IMR-90 (cell line): ENCODE data around the gene EPB41L4A. TPM values are rescaled to one million over a fixed set of nuclear protein-coding genes. Genes with fewer than 3 reads are reported as not detected.

Source experiments
- ATAC-seq: fragments of 200-7000 bp; cut with Tn5 transposase; 2 replicates; pipeline ENCODE4 v1.9.1; 2020; ENCODE audit warnings: low read depth, mild to moderate bottlenecking, moderate library complexity
- Bru-seq: library from RNA; stranded (reverse); fragments of 400-500 nt; gene quantifications from one replicate; lab custom pipeline; 2021; lab: Mats Ljungman, UMichigan
- BruChase-seq, 2 experiments: library from RNA; stranded (reverse); fragments of 400-500 nt; gene quantifications; one replicate each; lab custom pipeline; 2021; lab: Mats Ljungman, UMichigan
- BruUV-seq: library from RNA; stranded (reverse); fragments of 400-500 nt; replicated peaks from 2 replicates; lab custom pipeline; 2021; lab: Mats Ljungman, UMichigan
- CTCF ChIA-PET: fragments of 300-600 bp; formaldehyde crosslinking; extraction: SDS; loops from one replicate; lab custom pipeline; 2021; ENCODE audit warnings: antibody characterized with exemption; lab: Yijun Ruan, JAX
- POLR2A ChIA-PET: fragments of 300-600 bp; sonication (Branson Sonifier 250); formaldehyde crosslinking; loops from one replicate; lab custom pipeline; 2022; ENCODE audit warnings: antibody characterized with exemption; ENCODE audit not compliant: unreplicated experiment; lab: Charles Lee
- DNase-seq: peaks from one replicate; pipeline ENCODE4 v3.0.0; 2013
- H2AFZ ChIP-seq: replicated peaks from 2 replicates; pipeline ENCODE3; 2013; ENCODE audit warnings: low read length, mild to moderate bottlenecking; ENCODE audit not compliant: poor library complexity
- H2AK5ac ChIP-seq: 2 replicates; pipeline ENCODE4 v1.6.1; 2013; ENCODE audit warnings: low read depth, low read length, inconsistent platforms
- H2AK9ac ChIP-seq: replicated peaks from 2 replicates; pipeline ENCODE3; 2013; ENCODE audit warnings: mild to moderate bottlenecking, low read depth, low read length, moderate library complexity; ENCODE audit not compliant: poor library complexity
- H2BK120ac ChIP-seq: 2 replicates; pipeline ENCODE4 v1.6.1; 2013; ENCODE audit warnings: low read depth, low read length, inconsistent platforms
- H2BK15ac ChIP-seq: 3 replicates; pipeline ENCODE4 v1.6.1; 2013; ENCODE audit warnings: low read depth, low read length, inconsistent platforms
- H2BK20ac ChIP-seq: 2 replicates; pipeline ENCODE4 v1.6.1; 2013; ENCODE audit warnings: low read depth, mild to moderate bottlenecking, inconsistent platforms, low read length, moderate library complexity
- H2BK5ac ChIP-seq: 2 replicates; pipeline ENCODE4 v1.6.1; 2013; ENCODE audit warnings: mild to moderate bottlenecking, low read depth, low read length, inconsistent platforms; ENCODE audit not compliant: poor library complexity, severe bottlenecking
- H3K14ac ChIP-seq: replicated peaks from 2 replicates; pipeline ENCODE4 v1.6.1; 2013; ENCODE audit warnings: low read depth, low read length, inconsistent platforms
- H3K18ac ChIP-seq: 2 replicates; pipeline ENCODE4 v1.6.1; 2013; ENCODE audit warnings: low read depth, low read length, control low read depth
- H3K23ac ChIP-seq: 2 replicates; pipeline ENCODE4 v1.6.1; 2013; ENCODE audit warnings: low read depth, low read length, inconsistent platforms
- H3K27ac ChIP-seq: 2 replicates; pipeline ENCODE4 v1.5.1; 2013; ENCODE audit warnings: mild to moderate bottlenecking, control low read depth, low read length; ENCODE audit not compliant: insufficient read depth
- H3K27me3 ChIP-seq: 2 replicates; pipeline ENCODE4 v1.6.1; 2013; ENCODE audit warnings: low read length; ENCODE audit not compliant: control insufficient read depth, insufficient read depth
- H3K36me3 ChIP-seq: 2 replicates; pipeline ENCODE4 v1.6.1; 2013; ENCODE audit warnings: low read length, mixed read lengths; ENCODE audit not compliant: control insufficient read depth, insufficient read depth
- H3K4ac ChIP-seq: 2 replicates; pipeline ENCODE4 v1.6.1; 2013; ENCODE audit warnings: low read depth, low read length, inconsistent platforms
- H3K4me1 ChIP-seq: 2 replicates; pipeline ENCODE4 v1.6.1; 2013; ENCODE audit warnings: low read length, mixed read lengths; ENCODE audit not compliant: control insufficient read depth, insufficient read depth
- H3K4me2 ChIP-seq: 2 replicates; pipeline ENCODE4 v1.6.1; 2013; ENCODE audit warnings: low read depth, mild to moderate bottlenecking, control low read depth, low read length, moderate library complexity
- H3K4me3 ChIP-seq: 2 replicates; pipeline ENCODE4 v1.5.1; 2013; ENCODE audit warnings: low read depth, mild to moderate bottlenecking, control low read depth, low read length, moderate library complexity; ENCODE audit not compliant: insufficient read depth
- H3K56ac ChIP-seq: 2 replicates; pipeline ENCODE4 v1.6.1; 2013; ENCODE audit warnings: low read length, inconsistent platforms; ENCODE audit not compliant: insufficient read depth; ENCODE audit errors: extremely low read depth
- H3K79me1 ChIP-seq, 2 experiments: 2 replicates each; pipeline ENCODE4 v1.6.1; 2013; ENCODE audit warnings: low read length in 2 of 2, inconsistent platforms in 1 of 2, low read depth in 1 of 2
- H3K9ac ChIP-seq: 2 replicates; pipeline ENCODE4 v1.6.1; 2013; ENCODE audit warnings: low read depth, low read length, control low read depth
- H3K9me1 ChIP-seq: 2 replicates; pipeline ENCODE4 v1.6.1; 2013; ENCODE audit warnings: low read length, inconsistent platforms; ENCODE audit not compliant: insufficient read depth
- H3K9me3 ChIP-seq: 2 replicates; pipeline ENCODE4 v1.6.1; 2013; ENCODE audit warnings: low read length; ENCODE audit not compliant: control insufficient read depth, insufficient read depth
- H4K20me1 ChIP-seq: 2 replicates; pipeline ENCODE4 v1.6.1; 2013; ENCODE audit warnings: low read length, inconsistent platforms; ENCODE audit not compliant: insufficient read depth
- H4K5ac ChIP-seq: 2 replicates; pipeline ENCODE4 v1.6.1; 2013; ENCODE audit warnings: mild to moderate bottlenecking, low read depth, low read length, control low read depth
- H4K8ac ChIP-seq, 2 experiments: 2 replicates each; pipeline ENCODE4 v1.6.1; 2013; ENCODE audit warnings: low read depth in 2 of 2, low read length in 2 of 2, control low read depth in 1 of 2, inconsistent platforms in 1 of 2
- H4K91ac ChIP-seq: 2 replicates; pipeline ENCODE4 v1.6.1; 2013; ENCODE audit warnings: low read depth, low read length, inconsistent platforms; ENCODE audit not compliant: insufficient read depth
- BHLHE40 ChIP-seq: fragments of 150-350 bp; IDR thresholded peaks from 2 replicates; pipeline ENCODE4 v1.6.1; 2016; ENCODE audit warnings: mild to moderate bottlenecking, low read depth, low read length
- CEBPB ChIP-seq: IDR thresholded peaks from 2 replicates; pipeline ENCODE4 v1.6.1; 2012; ENCODE audit warnings: low read depth, low read length, improper control_type of control experiment
- CHD1 ChIP-seq: IDR thresholded peaks from 2 replicates; pipeline ENCODE4 v1.6.1; 2012; ENCODE audit warnings: low read depth, low read length, improper control_type of control experiment
- FOS ChIP-seq: fragments of 150-350 bp; IDR thresholded peaks from 2 replicates; pipeline ENCODE4 v1.6.1; 2016; ENCODE audit warnings: low read depth, low read length
- MAFK ChIP-seq: IDR thresholded peaks from 2 replicates; pipeline ENCODE4 v1.6.1; 2012; ENCODE audit warnings: low read depth, low read length, improper control_type of control experiment
- MXI1 ChIP-seq: IDR thresholded peaks from 2 replicates; pipeline ENCODE4 v1.6.1; 2012; ENCODE audit warnings: low read depth, mild to moderate bottlenecking, low read length, moderate library complexity, borderline replicate concordance
- NFE2L2 ChIP-seq: fragments of 150-350 bp; IDR thresholded peaks from 2 replicates; pipeline ENCODE4 v1.6.1; 2016; ENCODE audit warnings: low read depth, mild to moderate bottlenecking, low read length
- RAD21 ChIP-seq: IDR thresholded peaks from 2 replicates; pipeline ENCODE4 v1.6.1; 2012; ENCODE audit warnings: low read length, improper control_type of control experiment
- RCOR1 ChIP-seq: IDR thresholded peaks from 2 replicates; pipeline ENCODE4 v1.6.1; 2012; ENCODE audit warnings: mild to moderate bottlenecking, low read length, improper control_type of control experiment; ENCODE audit not compliant: insufficient replicate concordance
- RFX5 ChIP-seq: IDR thresholded peaks from 2 replicates; pipeline ENCODE4 v1.8.0; 2012; ENCODE audit warnings: low read depth, mild to moderate bottlenecking, low read length, moderate library complexity
- SMC3 ChIP-seq: fragments of 150-350 bp; IDR thresholded peaks from 2 replicates; pipeline ENCODE4 v1.6.1; 2016; ENCODE audit warnings: low read depth, mild to moderate bottlenecking, antibody characterized with exemption, low read length, moderate library complexity
- WGBS, 2 experiments: methylation state at CpG; one replicate each; pipeline versions ENCODE4 v1.1.5 to v1.1.7; 2013; ENCODE audit warnings: missing lambda C conversion rate in 2 of 2; ENCODE audit not compliant: insufficient read length in 1 of 2; ENCODE audit errors: extremely low coverage in 2 of 2; 5-methylcytosine and 5-hydroxymethylcytosine counted together
- dilution Hi-C: fragments of 300-500 bp; cut with HindIII; formaldehyde crosslinking; loops from one replicate; pipeline ENCODE4 v1.14.3; 2018; ENCODE audit warnings: low sequenced_read_pairs; ENCODE audit not compliant: unreplicated experiment
- in situ Hi-C: fragments of 300-500 bp; cut with MboI; formaldehyde crosslinking; loops from 3 replicates; pipeline ENCODE4 v1.14.3; 2019; ENCODE audit warnings: low sequenced_read_pairs, inconsistent platforms, mixed read lengths
- intact Hi-C: fragments of 100-400 bp; cut with micrococcal nuclease; formaldehyde crosslinking; loops from 2 replicates; pipeline ENCODE4 v1.10.0; 2022
- long read RNA-seq: library from polyadenylated mRNA; unstranded; transcript quantifications from one replicate; pipeline ENCODE4 v2.0.0, GENCODE V29; 2021; ENCODE audit not compliant: unreplicated experiment
- polyA plus RNA-seq, 3 experiments: library from polyadenylated mRNA; depleted of rRNA; stranded (reverse); fragments of >200 nt; gene quantifications; 2 replicates each; pipeline ENCODE4 v1.2.3, GENCODE V29; 2012; ENCODE audit warnings: low replicate concordance in 1 of 3
- total RNA-seq: library from RNA; depleted of rRNA; stranded (reverse); fragments of >200 nt; gene quantifications from 2 replicates; pipeline ENCODE4 v1.2.3, GENCODE V29; 2012; rRNA removed
- TF ChIP-seq, protein P1 (sequence below): fragments of 150-350 bp; IDR thresholded peaks from 2 replicates; pipeline ENCODE4 v1.6.1; 2016; ENCODE audit warnings: low read depth, mild to moderate bottlenecking, low read length, moderate library complexity, borderline replicate concordance
- TF ChIP-seq, protein P2 (sequence below): conservative IDR thresholded peaks from 2 replicates; pipeline ENCODE4 v1.5.1; 2012; ENCODE audit warnings: mild to moderate bottlenecking, low read depth, low read length, improper control_type of control experiment

Gene EPB41L4A
- total RNA-seq, result under 0.01 TPM in 2 replicates
- 0.02 TPM in 1 of 2 replicates, not detected in the other for polyA plus RNA-seq (2012; rRNA removed)
- polyA plus RNA-seq (2012; cell fraction: cytosol; rRNA removed), result not detected in 2 replicates
- 0.03 and 0.22 TPM in 2 replicates for polyA plus RNA-seq (2012; cell fraction: nucleus; rRNA removed; ENCODE audit: low replicate concordance)
- percentile 8 among the genes with signal in this experiment for Bru-seq, nascent RNA
- percentile 5 among the genes with signal in this experiment for BruChase-seq, experiment 1, labeled RNA remaining after a 6-hour chase
- BruChase-seq, experiment 2, labeled RNA remaining after a 2-hour chase, result percentile 9 among the genes with signal in this experiment
- long read RNA-seq, result 0 reads

DNA sequence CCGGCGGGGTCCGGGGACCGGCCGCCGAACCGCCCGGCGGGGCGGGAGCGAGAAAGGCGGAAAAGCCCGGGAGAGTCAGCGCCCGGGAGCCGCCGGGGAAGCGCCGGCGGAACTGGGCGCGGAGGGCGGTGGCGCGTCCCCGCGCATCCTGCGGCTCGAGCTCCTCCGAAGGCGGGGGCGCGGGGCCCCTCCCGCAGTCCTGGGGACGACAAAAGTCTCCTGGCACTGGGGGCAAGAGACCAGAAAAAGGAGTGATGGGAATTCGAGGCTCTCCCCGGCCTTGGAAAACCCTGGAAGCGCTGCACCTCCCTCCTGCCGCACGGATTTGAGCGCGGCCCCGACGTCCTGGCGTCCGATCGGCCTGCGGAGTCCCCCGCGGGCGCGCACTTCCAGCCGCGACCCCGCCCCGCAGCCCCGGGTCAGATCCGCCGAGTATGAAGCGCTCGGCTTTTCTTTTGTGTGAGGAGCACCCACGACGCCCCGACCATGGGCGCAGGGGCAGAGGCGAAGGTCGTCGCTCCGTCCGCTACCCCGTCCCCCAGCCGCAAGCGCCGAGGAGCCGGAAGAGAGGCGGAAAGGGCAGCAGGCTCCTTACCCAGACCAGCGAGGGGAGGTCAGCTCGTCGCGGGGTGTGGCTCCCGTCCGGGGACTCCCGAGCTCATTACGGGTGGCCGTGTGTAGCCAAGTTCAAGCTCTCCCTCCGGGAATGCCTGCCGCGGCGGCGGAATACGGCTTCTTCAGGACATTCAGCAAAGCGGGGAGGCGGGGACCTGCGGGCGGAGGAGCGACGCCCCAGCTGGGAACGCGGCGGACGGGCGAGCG lies at the start of gene EPB41L4A:
EPB41L4A (minus strand) TSS at position 114 of the 822 bp plus-strand sequence. CDS start 238 bp downstream, outside the sequence.
- Histone ChIP-seq H4K8ac (no peak within 1 kb of the TSS), H3K18ac (no peak within 1 kb of the TSS), H3K4me1 (no peaks in the 10 kb centered on the region), H2BK15ac (no peak within 1 kb of the TSS), H4K91ac (no peak within 1 kb of the TSS), H2AFZ (peak within 1 kb of the TSS; percentile 91), H2BK120ac (no peak within 1 kb of the TSS), H3K56ac (no peak within 1 kb of the TSS), H3K27me3 (peaks cover 33% of the 10 kb centered on the region), H3K4me2 (peak within 1 kb of the TSS; percentile 84), H3K27ac (no peak within 1 kb of the TSS), H3K4me3 (peak within 1 kb of the TSS; percentile 40), H2AK5ac (no peak within 1 kb of the TSS), H3K4ac (no peak within 1 kb of the TSS), H3K14ac (no peak within 1 kb of the TSS), H2BK5ac (no peak within 1 kb of the TSS), H3K9me3 (peaks cover 1% of the 10 kb centered on the region; the same call in 1 of the 2 replicates), H2AK9ac (peak within 1 kb of the TSS; percentile 3), H4K5ac (no peak within 1 kb of the TSS), H3K9ac (no peak within 1 kb of the TSS), H3K23ac (no peak within 1 kb of the TSS), H2BK20ac (no peak within 1 kb of the TSS), H4K20me1 (no peaks in the 10 kb centered on the region), H3K9me1 (no peaks in the 10 kb centered on the region), H3K79me1 (no peaks in the 10 kb centered on the region), H3K36me3 (no peaks in the 10 kb centered on the region)
- CTCF ChIA-PET, result interaction anchor here (0.7 to 1.4 kb wide), 2 partner anchors 208 to 1260 kb away, joined by 3 to 5 read pairs; no protein-coding TSS in a partner anchor
- no TSS peak for BruUV-seq
- POLR2A ChIA-PET, result no interaction called here
- peak; percentile 16 for ATAC-seq
- in situ Hi-C loops (no loop called here), intact Hi-C loops (loop anchor here (10.0 kb wide), 1 partner anchor 215 kb away; no protein-coding TSS in a partner anchor), dilution Hi-C loops (no loop called here)
- DNase-seq, result no peak
- 4% methylated on average over 43 of the region's 103 CpGs; no CpG with 5 or more reads in 1 of the 2 experiments for WGBS, 2 experiments
- TF ChIP-seq SMC3, result no peak
- TF ChIP-seq, protein P1, sequence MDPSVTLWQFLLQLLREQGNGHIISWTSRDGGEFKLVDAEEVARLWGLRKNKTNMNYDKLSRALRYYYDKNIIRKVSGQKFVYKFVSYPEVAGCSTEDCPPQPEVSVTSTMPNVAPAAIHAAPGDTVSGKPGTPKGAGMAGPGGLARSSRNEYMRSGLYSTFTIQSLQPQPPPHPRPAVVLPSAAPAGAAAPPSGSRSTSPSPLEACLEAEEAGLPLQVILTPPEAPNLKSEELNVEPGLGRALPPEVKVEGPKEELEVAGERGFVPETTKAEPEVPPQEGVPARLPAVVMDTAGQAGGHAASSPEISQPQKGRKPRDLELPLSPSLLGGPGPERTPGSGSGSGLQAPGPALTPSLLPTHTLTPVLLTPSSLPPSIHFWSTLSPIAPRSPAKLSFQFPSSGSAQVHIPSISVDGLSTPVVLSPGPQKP, result no peak
- no peak for TF ChIP-seq FOS
- no peak for TF ChIP-seq RCOR1
- no peak for TF ChIP-seq NFE2L2
- TF ChIP-seq RFX5, result no peak
- TF ChIP-seq MXI1, result no peak
- TF ChIP-seq, protein P2, sequence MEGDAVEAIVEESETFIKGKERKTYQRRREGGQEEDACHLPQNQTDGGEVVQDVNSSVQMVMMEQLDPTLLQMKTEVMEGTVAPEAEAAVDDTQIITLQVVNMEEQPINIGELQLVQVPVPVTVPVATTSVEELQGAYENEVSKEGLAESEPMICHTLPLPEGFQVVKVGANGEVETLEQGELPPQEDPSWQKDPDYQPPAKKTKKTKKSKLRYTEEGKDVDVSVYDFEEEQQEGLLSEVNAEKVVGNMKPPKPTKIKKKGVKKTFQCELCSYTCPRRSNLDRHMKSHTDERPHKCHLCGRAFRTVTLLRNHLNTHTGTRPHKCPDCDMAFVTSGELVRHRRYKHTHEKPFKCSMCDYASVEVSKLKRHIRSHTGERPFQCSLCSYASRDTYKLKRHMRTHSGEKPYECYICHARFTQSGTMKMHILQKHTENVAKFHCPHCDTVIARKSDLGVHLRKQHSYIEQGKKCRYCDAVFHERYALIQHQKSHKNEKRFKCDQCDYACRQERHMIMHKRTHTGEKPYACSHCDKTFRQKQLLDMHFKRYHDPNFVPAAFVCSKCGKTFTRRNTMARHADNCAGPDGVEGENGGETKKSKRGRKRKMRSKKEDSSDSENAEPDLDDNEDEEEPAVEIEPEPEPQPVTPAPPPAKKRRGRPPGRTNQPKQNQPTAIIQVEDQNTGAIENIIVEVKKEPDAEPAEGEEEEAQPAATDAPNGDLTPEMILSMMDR, result no peak
- no peak for TF ChIP-seq CHD1
- TF ChIP-seq CEBPB, result no peak
- no peak for TF ChIP-seq RAD21
- TF ChIP-seq BHLHE40, result no peak
- no peak for TF ChIP-seq MAFK
